ENCODE results near the gene MTG1.

Gene MTG1

GRCh38 chr10:133419211-133419950, 25.4 kb downstream of the MTG1 start:
- Histone ChIP-seq H3K4me1 (ENCODE audit: insufficient read depth, low read length, severe bottlenecking) (no peaks in the 10 kb centered on the region), H3K79me2 (ENCODE audit: insufficient read depth, low read length) (no peaks in the 10 kb centered on the region), H3K9me2 (ENCODE audit: low read depth, low read length) (no peaks in the 10 kb centered on the region), H3K9ac (ENCODE audit: low read length) (no peak overlapping the region), H3K9me3 (ENCODE audit: low read length) (peaks cover 4% of the 10 kb centered on the region; the same call in 1 of the 2 replicates), H4K20me1 (ENCODE audit: insufficient read depth, low read length) (no peaks in the 10 kb centered on the region), H3F3A (ENCODE audit: insufficient read depth, low read length) (no peaks in the 10 kb centered on the region), H3K4me3 (ENCODE audit: low read depth, low read length, poor library complexity, severe bottlenecking) (no peak overlapping the region), H3K27me3 (ENCODE audit: insufficient read depth, low read length) (no peaks in the 10 kb centered on the region), H3K4me2 (ENCODE audit: low read length) (no peak overlapping the region), H3K27ac (ENCODE audit: low read depth, low read length, poor library complexity, severe bottlenecking) (no peak overlapping the region), H2AFZ (ENCODE audit: low read length) (no peak overlapping the region), H3K36me3 (ENCODE audit: insufficient read depth, low read length) (peaks cover 51% of the 10 kb centered on the region)
- TF ChIP-seq, protein P1, sequence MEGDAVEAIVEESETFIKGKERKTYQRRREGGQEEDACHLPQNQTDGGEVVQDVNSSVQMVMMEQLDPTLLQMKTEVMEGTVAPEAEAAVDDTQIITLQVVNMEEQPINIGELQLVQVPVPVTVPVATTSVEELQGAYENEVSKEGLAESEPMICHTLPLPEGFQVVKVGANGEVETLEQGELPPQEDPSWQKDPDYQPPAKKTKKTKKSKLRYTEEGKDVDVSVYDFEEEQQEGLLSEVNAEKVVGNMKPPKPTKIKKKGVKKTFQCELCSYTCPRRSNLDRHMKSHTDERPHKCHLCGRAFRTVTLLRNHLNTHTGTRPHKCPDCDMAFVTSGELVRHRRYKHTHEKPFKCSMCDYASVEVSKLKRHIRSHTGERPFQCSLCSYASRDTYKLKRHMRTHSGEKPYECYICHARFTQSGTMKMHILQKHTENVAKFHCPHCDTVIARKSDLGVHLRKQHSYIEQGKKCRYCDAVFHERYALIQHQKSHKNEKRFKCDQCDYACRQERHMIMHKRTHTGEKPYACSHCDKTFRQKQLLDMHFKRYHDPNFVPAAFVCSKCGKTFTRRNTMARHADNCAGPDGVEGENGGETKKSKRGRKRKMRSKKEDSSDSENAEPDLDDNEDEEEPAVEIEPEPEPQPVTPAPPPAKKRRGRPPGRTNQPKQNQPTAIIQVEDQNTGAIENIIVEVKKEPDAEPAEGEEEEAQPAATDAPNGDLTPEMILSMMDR (IDR thresholded peaks at IDR 0.05; ENCODE audit: low read length) = no peak
- TF ChIP-seq EZH2 (IDR thresholded peaks at IDR 0.05; ENCODE audit: borderline replicate concordance, low read length) = no peak

DNA sequence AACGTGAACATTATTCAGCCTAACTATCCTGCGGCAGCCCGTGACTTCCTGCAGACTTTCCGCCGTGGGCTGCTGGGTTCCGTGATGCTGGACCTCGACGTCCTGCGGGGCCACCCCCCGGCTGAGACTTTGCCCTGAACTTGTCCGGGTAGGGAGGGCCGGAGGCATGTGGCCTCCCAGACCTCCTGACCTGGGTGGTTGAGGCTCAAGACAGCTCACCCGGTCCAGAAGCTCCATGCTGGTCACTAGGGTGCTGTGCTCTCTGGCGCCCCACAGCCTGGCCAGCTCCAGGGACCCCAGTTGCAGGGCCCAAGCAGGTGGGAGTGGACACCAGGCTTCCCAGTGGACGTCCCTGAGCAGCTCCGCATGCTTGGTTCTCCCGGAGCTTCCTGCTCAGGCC, 26.1 kb downstream of the MTG1 start:
- H3K9ac ChIP-seq (ENCODE audit: low read length) = no peak overlapping the region
- peaks cover 4% of the 10 kb centered on the region; the same call in 1 of the 2 replicates for H3K9me3 ChIP-seq (ENCODE audit: low read length)
- TF ChIP-seq EZH2 (IDR thresholded peaks at IDR 0.05; ENCODE audit: borderline replicate concordance, low read length) = no peak
- TF ChIP-seq, protein P1 (IDR thresholded peaks at IDR 0.05; ENCODE audit: low read length) = no peak
- no peak overlapping the region for H3K4me2 ChIP-seq (ENCODE audit: low read length)
- no peaks in the 10 kb centered on the region for H4K20me1 ChIP-seq (ENCODE audit: insufficient read depth, low read length)
- no peaks in the 10 kb centered on the region for H3F3A ChIP-seq (ENCODE audit: insufficient read depth, low read length)
- H3K36me3 ChIP-seq (ENCODE audit: insufficient read depth, low read length) = peaks cover 49% of the 10 kb centered on the region
- no peak overlapping the region for H3K4me3 ChIP-seq (ENCODE audit: low read depth, low read length, poor library complexity, severe bottlenecking)
- no peak overlapping the region for H2AFZ ChIP-seq (ENCODE audit: low read length)
- H3K79me2 ChIP-seq (ENCODE audit: insufficient read depth, low read length) = no peaks in the 10 kb centered on the region
- no peaks in the 10 kb centered on the region for H3K9me2 ChIP-seq (ENCODE audit: low read depth, low read length)
- no peak overlapping the region for H3K27ac ChIP-seq (ENCODE audit: low read depth, low read length, poor library complexity, severe bottlenecking)
- H3K4me1 ChIP-seq (ENCODE audit: insufficient read depth, low read length, severe bottlenecking) = no peaks in the 10 kb centered on the region
- no peaks in the 10 kb centered on the region for H3K27me3 ChIP-seq (ENCODE audit: insufficient read depth, low read length)

- Histone ChIP-seq H3K36me3 (ENCODE audit: insufficient read depth, low read length) (peaks cover 43% of the 10 kb centered on the region), H3K4me3 (ENCODE audit: low read depth, low read length, poor library complexity, severe bottlenecking) (no peak overlapping the region), H3F3A (ENCODE audit: insufficient read depth, low read length) (no peaks in the 10 kb centered on the region), H2AFZ (ENCODE audit: low read length) (no peak overlapping the region), H3K9me2 (ENCODE audit: low read depth, low read length) (no peaks in the 10 kb centered on the region), H3K4me1 (ENCODE audit: insufficient read depth, low read length, severe bottlenecking) (no peaks in the 10 kb centered on the region), H3K4me2 (ENCODE audit: low read length) (no peak overlapping the region), H3K9me3 (ENCODE audit: low read length) (peaks cover 2% of the 10 kb centered on the region; the same call in 1 of the 2 replicates), H3K27me3 (ENCODE audit: insufficient read depth, low read length) (no peaks in the 10 kb centered on the region), H3K79me2 (ENCODE audit: insufficient read depth, low read length) (no peaks in the 10 kb centered on the region), H3K27ac (ENCODE audit: low read depth, low read length, poor library complexity, severe bottlenecking) (no peak overlapping the region), H4K20me1 (ENCODE audit: insufficient read depth, low read length) (no peaks in the 10 kb centered on the region), H3K9ac (ENCODE audit: low read length) (no peak overlapping the region)
- TF ChIP-seq, protein P1 (IDR thresholded peaks at IDR 0.05; ENCODE audit: low read length) = no peak
- no peak for TF ChIP-seq EZH2 (IDR thresholded peaks at IDR 0.05; ENCODE audit: borderline replicate concordance, low read length)
Measured at GRCh38 chr10:133420579-133420978, 26.6 kb downstream of the MTG1 start.
